Parathyroid adenoma (tissue), 2 donors: ENCODE measurements around the gene ELOVL6.
"Not testable (repeated sequence)": the region's sequence is repeated elsewhere in the genome, so short reads cannot be mapped to it uniquely, and the experiment has no call there.

Experiments
- H2AFZ ChIP-seq: fragments of 300-600 bp; sonication (generic); one replicate; pipeline ENCODE4 v1.7.0; 2017; ENCODE audit warnings: antibody characterized with exemption, mild to moderate bottlenecking
- H3K27ac ChIP-seq: fragments of 300-600 bp; sonication (generic); one replicate; pipeline ENCODE4 v1.7.0; 2017
- H3K27me3 ChIP-seq: fragments of 300-600 bp; sonication (generic); one replicate; pipeline ENCODE4 v1.7.0; 2017; ENCODE audit warnings: low read length; ENCODE audit not compliant: control insufficient read depth, insufficient read depth
- H3K36me3 ChIP-seq: fragments of 300-600 bp; sonication (generic); one replicate; pipeline ENCODE4 v1.7.0; 2017; ENCODE audit warnings: low read length; ENCODE audit not compliant: control insufficient read depth, insufficient read depth
- H3K4me1 ChIP-seq: fragments of 300-600 bp; sonication (generic); one replicate; pipeline ENCODE4 v1.7.0; 2017; ENCODE audit warnings: control low read depth
- H3K4me2 ChIP-seq: fragments of 300-600 bp; sonication (generic); one replicate; pipeline ENCODE4 v1.7.0; 2017; ENCODE audit warnings: low read length
- H3K4me3 ChIP-seq: fragments of 300-600 bp; sonication (generic); one replicate; pipeline ENCODE4 v1.7.0; 2017; ENCODE audit warnings: low read depth, low read length
- H3K79me2 ChIP-seq: fragments of 300-600 bp; sonication (generic); one replicate; pipeline ENCODE4 v1.7.0; 2017; ENCODE audit warnings: control low read depth
- H3K9ac ChIP-seq: fragments of 300-600 bp; sonication (generic); one replicate; pipeline ENCODE4 v1.7.0; 2017; ENCODE audit warnings: mild to moderate bottlenecking
- H3K9me3 ChIP-seq: fragments of 300-600 bp; sonication (generic); one replicate; pipeline ENCODE4 v1.7.0; 2017; ENCODE audit warnings: low read length; ENCODE audit not compliant: control insufficient read depth
- TF ChIP-seq, protein P1 (sequence below): fragments of 300-600 bp; sonication (generic); IDR thresholded peaks from one replicate; pipeline ENCODE4 v1.7.0; 2017; ENCODE audit warnings: antibody characterized with exemption, mild to moderate bottlenecking
- donor health status: primary hyperparathyroidism.

The ELOVL6 gene

DNA sequence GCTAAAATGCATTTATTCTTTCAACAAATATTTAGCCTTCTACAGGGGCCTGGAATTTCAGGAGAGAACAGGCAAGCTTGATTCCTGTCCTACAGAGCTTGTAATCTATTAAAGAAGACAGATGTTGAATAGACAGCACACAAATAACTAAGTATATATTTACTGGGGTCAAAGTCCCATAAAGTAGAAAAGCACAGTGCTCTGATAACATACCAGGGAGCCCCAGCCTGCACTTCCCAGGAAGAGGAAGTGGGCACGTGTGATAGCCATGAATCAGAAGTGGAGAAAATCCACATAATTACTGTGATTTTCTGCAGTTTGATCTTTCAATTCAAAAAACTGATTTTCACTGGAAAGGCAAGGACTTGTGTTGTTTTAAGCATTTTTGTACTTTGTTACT, 156.7 kb downstream of the ELOVL6 start:
- Histone ChIP-seq H3K27ac (no peak overlapping the region), H3K79me2 (no peaks in the 10 kb centered on the region), H3K4me2 (no peak overlapping the region), H3K9ac (no peak overlapping the region), H2AFZ (no peak overlapping the region), H3K27me3 (no peaks in the 10 kb centered on the region), H3K4me1 (no peaks in the 10 kb centered on the region), H3K9me3 (no peaks in the 10 kb centered on the region), H3K4me3 (no peak overlapping the region), H3K36me3 (no peaks in the 10 kb centered on the region)
- TF ChIP-seq, protein P1, sequence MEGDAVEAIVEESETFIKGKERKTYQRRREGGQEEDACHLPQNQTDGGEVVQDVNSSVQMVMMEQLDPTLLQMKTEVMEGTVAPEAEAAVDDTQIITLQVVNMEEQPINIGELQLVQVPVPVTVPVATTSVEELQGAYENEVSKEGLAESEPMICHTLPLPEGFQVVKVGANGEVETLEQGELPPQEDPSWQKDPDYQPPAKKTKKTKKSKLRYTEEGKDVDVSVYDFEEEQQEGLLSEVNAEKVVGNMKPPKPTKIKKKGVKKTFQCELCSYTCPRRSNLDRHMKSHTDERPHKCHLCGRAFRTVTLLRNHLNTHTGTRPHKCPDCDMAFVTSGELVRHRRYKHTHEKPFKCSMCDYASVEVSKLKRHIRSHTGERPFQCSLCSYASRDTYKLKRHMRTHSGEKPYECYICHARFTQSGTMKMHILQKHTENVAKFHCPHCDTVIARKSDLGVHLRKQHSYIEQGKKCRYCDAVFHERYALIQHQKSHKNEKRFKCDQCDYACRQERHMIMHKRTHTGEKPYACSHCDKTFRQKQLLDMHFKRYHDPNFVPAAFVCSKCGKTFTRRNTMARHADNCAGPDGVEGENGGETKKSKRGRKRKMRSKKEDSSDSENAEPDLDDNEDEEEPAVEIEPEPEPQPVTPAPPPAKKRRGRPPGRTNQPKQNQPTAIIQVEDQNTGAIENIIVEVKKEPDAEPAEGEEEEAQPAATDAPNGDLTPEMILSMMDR = no peak

DNA sequence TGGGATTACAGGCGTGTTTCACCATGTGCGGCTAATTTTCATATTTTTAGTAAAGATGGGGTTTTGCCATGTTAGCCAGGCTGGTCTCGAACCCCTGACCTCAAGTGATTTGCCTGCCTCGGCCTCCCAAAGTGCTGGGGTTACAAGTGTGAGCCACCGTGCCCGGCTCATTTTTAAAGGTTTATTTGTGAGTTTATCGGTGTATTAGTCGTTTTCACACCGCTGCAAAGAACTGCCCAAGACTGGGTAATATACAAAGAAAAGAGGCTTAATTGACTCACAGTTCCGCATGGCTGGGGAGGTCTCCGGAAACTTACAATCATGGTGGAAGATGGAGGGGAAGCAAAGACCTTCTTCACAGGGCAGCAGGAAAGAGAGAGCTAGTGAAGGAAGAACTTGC, 159.3 kb downstream of the ELOVL6 start:
- not testable (repeated sequence) for H3K4me3 ChIP-seq, H3K36me3 ChIP-seq, H3K9ac ChIP-seq, H3K27me3 ChIP-seq, H3K27ac ChIP-seq, H3K9me3 ChIP-seq, H3K4me1 ChIP-seq, H2AFZ ChIP-seq, H3K79me2 ChIP-seq, H3K4me2 ChIP-seq

DNA sequence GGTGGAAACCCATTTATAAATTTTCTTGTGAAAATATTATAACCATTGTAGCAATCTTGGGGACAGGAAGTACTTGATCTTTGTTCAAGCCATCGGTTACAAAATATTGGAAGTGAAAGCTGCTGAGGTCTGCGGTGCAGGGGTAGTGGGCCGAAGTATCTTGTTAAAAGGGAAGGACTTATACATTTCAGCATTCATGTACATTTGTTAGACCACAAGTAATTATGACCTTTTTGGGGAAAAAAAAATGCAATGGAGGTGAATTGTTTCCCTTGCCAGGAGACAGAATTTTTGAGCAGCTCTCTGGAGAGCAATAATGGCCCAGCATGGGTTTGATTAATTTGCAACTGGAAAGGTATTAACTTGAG, 164.4 kb downstream of the ELOVL6 start:
- Histone ChIP-seq H2AFZ (no peak overlapping the region), H3K4me2 (no peak overlapping the region), H3K4me3 (no peak overlapping the region), H3K9me3 (no peaks in the 10 kb centered on the region), H3K79me2 (no peaks in the 10 kb centered on the region), H3K4me1 (no peaks in the 10 kb centered on the region), H3K9ac (no peak overlapping the region), H3K27ac (no peak overlapping the region), H3K27me3 (no peaks in the 10 kb centered on the region), H3K36me3 (no peaks in the 10 kb centered on the region)
- TF ChIP-seq, protein P1 = no peak

DNA sequence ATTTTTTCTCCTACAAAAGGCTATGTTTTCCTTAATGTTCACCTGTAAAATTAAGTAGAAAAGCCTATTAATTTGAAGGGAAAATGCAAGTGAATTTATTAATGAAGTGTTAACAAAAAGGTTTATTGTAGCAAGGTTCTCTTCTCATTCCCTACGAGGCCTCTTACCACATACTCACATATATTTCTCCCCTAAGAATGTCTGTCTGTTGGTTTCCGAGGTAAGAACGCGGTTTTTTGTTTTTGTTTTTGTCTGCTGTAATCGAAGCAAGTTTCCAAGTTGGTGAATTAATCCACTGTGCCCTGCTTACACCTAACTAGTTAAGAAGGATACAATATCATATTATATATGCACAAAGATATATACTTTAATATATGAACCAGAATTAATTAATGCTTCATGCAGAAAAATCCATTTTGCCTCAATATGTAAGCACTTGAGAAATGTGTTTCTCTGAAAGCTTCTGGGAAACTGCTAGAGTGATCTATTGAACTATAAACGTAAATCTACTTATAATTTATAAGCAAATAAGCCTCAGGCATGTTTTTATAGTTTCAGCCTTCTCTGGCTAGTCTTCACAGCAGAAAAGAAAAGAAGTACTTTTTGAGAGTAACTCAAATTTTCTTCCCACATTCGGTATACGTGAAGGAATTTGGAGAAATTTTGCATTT, 164.9 kb downstream of the ELOVL6 start:
- H3K27me3 ChIP-seq = no peaks in the 10 kb centered on the region
- no peak overlapping the region for H3K9ac ChIP-seq
- TF ChIP-seq, protein P1 = no peak
- H3K4me2 ChIP-seq = no peak overlapping the region
- no peaks in the 10 kb centered on the region for H3K79me2 ChIP-seq
- H2AFZ ChIP-seq = no peak overlapping the region
- H3K36me3 ChIP-seq = no peaks in the 10 kb centered on the region
- H3K27ac ChIP-seq = no peak overlapping the region
- no peaks in the 10 kb centered on the region for H3K9me3 ChIP-seq
- no peak overlapping the region for H3K4me3 ChIP-seq
- H3K4me1 ChIP-seq = no peaks in the 10 kb centered on the region

DNA sequence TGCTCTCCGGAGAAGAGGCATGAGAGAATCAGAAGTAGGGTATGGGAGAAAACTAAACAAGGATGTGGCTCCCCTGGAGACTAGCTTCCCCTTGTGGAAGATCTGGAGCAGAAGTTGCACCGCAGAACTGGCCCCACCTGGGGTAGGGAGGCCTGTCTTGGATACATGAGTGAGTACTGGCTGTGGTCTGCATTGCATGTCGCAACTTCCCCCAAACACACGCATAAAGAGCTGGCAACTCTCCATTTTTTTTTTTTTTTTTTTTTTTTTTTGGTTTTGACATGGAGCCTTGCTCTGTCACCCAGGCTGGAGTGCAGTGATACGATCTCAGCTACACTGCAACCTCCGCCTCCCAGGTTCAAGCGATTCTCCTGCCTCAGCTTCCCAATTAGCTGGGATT, 165.8 kb downstream of the ELOVL6 start:
- no peaks in the 10 kb centered on the region for H3K36me3 ChIP-seq
- TF ChIP-seq, protein P1 = no peak
- H3K27me3 ChIP-seq = no peaks in the 10 kb centered on the region

More for the DNA sequence above, 165.8 kb downstream of the ELOVL6 start:
- Histone ChIP-seq H3K27ac (no peak overlapping the region), H3K4me1 (no peaks in the 10 kb centered on the region), H3K9ac (no peak overlapping the region), H3K4me3 (no peak overlapping the region), H3K9me3 (no peaks in the 10 kb centered on the region), H3K4me2 (no peak overlapping the region), H3K79me2 (no peaks in the 10 kb centered on the region), H2AFZ (no peak overlapping the region)
